Activated T-cell treated with anti-CD3 and anti-CD28 coated beads, Interleukin-2, amount 50 U/mL, for 1 hour (primary cell): Measurements from ENCODE around the gene UROC1.

Experiments
- DNase-seq: peaks from one replicate; pipeline ENCODE4 v3.0.0-alpha.2; 2020

UROC1 gene

DNA sequence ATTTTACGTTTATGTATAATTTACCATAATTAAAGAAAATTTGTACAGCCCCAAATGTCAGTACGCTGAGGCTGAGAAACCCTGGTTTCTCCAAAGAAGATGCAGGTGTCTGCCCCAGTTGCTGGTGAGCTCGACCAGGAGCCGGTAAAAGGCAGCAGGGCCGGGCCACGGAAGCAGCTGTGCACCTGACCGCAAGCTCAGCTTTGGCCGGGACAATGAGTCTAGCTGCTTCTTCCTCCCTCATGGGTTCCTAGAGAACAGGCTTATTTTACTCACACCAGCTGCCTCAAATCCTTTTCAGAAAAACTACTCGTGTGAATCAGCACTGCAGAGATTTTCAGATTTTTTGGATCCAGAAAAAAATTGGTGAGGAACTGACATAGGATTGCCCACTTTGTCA lies 23.8 kb downstream of the UROC1 start:
- no peak for DNase-seq

DNA sequence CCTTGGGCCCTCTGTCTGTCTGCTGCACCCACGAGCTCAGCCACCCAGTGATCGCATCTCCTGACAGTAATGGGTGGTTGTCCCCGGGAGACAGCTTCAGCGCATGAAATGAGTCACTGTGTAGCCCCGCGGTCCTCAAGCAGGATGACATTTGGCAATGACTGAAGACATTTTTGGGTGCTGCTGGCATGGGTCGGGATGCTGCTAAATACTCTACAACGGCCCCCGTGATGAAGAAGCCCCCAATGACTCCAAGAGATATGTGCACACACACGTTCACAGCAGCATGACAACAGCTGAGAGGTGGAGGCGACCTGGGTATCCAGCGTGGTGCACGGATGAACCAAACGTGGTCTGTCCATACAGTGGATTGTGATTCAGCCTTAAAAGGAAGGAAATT lies 24.5 kb downstream of the UROC1 start:
- no peak for DNase-seq

- DNase-seq: no peak
Observed at GRCh38 chr3:126491221-126492013, 26.2 kb downstream of the UROC1 start.

DNA sequence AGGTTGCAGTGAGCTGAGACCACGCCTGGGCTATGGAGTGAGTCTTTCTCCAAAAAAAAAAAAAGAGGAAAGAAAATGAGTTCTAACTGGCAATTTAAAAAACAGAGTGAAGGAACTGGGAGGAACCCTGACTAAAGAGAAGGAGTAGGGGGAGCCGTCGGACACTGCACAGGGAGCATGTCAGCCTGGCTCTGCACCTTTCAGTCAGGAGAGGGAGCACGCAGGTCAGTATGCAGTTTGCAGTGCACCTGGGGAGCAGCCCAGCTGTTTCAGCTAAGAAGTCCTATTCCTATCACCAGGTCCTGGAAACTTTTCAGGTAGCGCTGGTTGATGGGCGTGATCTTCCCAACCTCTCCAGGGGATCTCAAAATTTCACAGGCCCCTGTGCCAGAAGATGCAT lies 27.0 kb downstream of the UROC1 start:
- DNase-seq: no peak

- DNase-seq: no peak
Observed at GRCh38 chr3:126488886-126489569, 28.5 kb downstream of the UROC1 start.

DNA sequence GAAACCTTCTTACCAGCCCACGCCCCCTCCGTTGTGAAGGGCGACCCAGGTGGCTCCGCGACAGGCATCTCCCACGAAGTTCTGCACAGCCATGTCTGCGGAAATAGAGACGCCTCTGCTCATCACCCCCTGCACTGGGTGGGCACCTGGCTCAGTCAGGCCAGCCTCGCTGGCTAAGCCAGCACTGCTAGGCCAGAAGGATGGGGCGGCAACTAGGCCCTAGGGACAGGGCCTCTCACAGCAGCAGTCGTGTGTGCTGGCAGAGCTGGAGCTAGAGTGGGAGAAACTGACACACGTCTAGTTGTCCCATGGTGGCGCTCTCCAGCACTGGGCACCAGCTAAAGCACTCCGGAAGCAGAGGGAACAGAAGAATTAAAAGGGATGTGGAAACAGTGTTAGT lies 29.4 kb downstream of the UROC1 start:
- DNase-seq: no peak

DNA sequence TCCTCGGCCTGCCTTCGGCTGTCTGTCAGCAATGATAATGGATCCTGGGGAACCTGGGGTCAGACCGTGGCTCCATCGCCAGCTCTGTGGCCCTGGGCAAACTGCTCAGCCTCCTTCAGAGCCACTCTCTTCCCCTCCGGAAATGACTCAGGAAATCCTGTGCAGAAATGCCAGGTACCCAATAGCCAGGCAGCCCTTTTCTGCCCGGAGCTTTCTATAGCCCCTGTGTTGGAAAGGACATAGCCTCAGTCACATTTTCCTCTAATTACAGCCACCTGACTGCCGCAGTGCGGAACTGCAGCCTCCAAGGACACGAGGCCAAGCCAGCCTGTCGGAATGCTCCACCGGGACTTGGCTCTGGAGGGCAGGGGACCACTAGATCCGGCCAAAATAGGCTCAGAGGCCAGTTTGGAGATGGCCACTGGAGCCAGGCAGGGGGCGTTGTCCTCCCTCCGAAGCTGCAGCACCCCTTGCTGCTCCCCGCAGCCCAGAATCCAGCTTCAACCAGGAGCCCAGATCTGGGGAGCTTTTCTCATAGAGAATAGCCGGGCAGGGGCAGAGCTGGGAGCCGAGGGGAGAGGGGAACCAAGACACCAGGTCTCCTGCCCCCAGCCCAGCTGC lies 30.3 kb downstream of the UROC1 start:
- no peak for DNase-seq

DNA sequence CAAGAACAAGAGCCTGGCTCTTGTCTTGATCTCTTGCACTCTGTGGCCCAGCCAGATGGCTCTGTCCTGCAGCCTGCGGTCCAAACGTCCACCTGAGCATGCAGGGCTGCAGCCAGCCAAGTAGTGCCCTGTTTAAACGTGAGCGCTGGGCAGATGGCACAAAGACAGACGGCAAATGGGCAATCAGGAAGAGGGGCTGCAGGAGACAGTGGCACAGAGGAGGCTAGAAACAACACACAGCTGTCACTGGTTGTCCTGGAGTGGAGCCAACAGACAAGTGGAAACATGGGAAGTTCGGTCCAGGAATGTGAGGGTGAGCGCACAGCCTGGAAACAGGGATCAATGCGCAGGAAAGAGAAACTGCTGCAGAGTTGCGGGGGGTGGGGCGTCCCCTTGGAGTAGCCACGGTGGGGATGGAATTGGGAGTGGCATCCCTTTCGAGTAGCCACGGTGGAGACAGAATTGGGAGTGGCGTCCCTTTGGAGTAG lies 31.2 kb downstream of the UROC1 start:
- DNase-seq: no peak

- no peak for DNase-seq
Observed at GRCh38 chr3:126485956-126486355, 31.6 kb downstream of the UROC1 start.

DNA sequence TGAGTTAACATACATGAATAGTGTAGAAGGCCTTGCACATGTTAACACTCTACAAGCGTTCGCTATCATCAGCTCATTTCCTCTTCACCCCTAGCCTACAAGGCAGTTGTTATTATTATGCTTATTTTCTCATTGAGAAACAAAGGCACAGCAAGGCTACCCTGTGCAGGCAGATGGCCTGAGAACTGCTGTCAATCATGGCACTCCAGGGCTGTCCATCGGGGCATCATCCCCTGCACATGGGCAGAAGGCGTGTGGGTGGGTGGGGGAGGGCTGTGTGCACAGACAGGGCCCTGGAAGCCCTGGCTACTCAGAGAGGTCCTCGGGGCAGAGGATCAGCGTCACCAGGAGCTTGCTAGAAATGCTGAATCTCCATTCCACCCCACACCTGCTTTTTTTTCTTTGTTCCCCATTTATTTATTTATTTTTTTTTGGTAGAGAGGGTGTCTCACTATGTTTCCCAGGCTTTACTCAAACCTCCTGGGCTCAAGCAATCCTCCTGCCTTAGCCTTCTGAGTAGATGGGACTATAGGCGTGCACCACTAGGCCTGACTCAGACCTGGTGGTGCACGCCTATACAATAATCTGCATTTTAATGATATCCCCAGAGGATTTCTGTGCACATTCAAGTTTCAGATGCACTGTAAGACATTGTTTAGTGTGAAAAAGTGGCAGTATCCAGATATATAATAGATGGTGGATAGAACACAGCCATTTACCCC lies 32.2 kb downstream of the UROC1 start:
- DNase-seq: no peak

DNA sequence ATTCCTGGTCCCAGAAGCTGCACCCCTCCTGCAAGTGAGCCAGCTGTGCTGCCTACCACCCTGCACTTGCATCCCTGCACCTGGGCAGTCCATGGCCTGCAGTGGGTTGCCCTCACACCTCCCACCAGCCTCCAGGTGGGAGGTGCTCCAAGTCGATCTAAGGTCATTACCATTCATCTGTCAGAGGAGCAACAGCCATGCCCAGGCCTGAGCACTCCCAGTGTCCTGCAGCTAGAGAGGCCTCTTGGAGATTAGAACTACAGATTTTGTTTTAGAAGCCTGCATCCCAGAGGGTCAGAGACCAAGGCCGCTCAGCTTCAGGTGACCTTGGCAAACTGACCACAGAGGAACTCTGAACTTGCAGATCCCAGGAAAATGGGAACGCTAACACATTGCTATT lies 32.9 kb downstream of the UROC1 start:
- DNase-seq: no peak

DNA sequence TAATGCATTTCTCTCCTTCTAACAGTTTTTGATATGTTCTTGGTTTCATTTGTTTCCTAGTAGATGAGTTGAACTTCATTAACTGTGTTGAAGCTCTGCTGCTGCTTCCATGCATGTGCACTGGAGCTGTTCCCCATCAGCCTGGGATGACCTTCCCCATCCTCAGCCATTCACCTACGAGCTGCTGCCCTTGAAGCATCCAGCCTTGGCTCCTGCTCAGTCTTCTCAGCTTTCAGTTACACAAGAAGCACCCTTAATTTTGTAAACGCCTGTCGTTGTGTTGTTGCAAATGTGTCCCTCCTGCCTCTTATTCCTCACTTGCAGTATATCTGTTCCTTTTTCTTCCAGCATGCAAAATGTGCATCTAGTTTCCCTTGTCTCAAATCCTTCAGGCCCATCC lies 33.4 kb downstream of the UROC1 start:
- DNase-seq: no peak

DNA sequence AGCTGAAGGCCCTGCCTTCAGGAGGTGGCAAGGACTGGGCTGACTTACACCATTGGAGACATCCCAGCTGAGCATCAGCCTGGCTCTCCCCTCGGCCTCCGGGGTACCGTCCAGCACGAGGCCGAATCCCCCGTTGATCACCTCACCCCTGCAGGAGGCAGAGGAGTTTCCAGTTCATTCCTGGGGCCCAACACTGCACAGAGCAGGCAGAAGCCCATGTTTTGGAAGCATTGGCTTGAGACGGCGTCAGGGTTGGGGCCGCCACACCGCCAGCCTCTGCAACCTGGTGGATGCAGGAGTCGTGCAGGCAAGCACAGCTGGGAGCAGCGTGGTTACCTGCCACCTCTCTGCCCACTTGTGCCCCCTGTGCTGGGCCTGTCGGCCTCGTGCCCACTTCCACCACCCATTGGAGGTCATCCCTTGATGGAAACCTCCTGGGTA lies 34.2 kb downstream of the UROC1 start:
- no peak for DNase-seq

GRCh38 chr3:126482503-126483255 lies 34.9 kb downstream of the UROC1 start:
- no peak for DNase-seq

DNA sequence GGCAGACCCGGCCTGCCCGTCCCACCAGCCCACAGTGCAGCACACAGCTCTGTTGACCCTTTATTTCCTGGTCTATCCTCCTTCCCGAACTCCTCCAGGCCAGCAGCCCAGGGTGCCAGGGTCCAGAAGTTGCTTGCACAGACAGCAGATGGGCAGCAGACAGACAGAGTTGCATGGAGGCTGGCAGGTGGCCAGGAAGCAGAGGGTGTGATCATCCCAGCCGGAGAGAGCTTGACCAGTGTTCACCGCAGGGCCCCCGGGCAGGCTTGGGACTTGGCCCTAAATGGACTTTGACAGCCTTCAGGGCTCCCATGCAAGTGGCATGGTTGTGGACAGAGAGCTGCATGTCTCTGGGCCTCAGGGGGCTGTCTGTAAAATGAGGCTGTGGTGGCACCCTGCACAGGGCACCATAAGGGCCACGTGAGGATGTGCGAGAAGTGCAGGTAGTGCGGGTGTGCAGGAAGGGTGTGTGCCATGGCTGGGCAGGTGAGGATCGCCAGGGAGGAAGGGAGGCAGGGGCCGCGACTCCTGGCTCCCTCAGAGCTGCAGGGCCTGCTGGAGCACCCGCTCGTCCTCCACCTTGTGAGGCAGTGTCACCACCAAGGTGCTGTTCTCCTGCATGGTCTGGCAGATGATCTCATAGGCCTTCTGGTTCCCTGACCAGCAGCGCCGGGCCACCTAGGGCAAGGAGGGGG lies 35.6 kb downstream of the UROC1 start:
- no peak for DNase-seq

GRCh38 chr3:126480861-126481260 lies 36.7 kb downstream of the UROC1 start:
- DNase-seq: no peak

DNA sequence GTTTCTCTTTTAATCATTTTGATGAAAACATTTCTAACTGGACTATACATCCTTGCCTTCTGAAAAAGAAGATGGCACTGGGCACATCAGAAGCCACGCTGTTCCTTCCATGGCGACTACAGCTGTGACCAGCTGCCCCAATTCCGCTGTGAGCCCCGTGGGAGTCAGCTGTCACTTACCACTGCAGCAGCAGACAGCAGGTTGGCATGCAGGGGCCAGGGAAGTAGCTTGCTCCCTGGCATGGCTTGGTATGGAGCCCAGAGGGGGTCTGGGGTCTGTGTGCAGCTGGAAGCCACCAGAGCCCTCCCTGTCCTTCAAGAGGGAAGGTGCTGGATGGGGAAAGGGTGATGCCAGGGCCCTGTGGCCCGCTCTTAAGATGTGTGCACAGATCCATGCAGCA lies 37.4 kb downstream of the UROC1 start:
- DNase-seq: no peak

GRCh38 chr3:126479642-126480041 lies 37.9 kb downstream of the UROC1 start:
- DNase-seq: no peak

- DNase-seq: no peak
Observed at GRCh38 chr3:126478581-126479310, 38.8 kb downstream of the UROC1 start.

DNA sequence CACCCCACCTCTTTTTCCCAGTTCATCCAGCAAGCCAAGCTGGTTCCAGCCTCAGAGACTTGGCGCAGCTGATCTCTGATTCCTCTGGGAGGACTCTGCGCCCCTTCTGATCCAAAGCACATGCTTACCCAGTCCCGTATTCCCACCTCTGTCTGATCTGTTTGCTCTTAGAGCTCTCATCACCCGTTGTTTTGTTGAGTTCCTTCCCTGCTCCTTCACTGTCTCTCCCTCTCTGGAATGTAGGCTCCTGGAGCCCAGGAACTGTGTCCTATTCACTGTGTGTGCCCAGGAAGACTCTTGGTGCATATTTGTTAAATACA lies 40.6 kb downstream of the UROC1 start:
- no peak for DNase-seq
